GM12878 (cell line): ENCODE data around the gene NKD1. TPM values are rescaled to one million over a fixed set of nuclear protein-coding genes. Genes with fewer than 3 reads are reported as not detected.

Source experiments
- ATAC-seq: fragments of 200-7000 bp; cut with Tn5 transposase; 3 replicates; pipeline ENCODE4 v1.9.1; 2020; ENCODE audit warnings: mild to moderate bottlenecking, moderate library complexity
- BruUV-seq: library from RNA; stranded (reverse); fragments of 400-500 nt; replicated peaks from 2 replicates; lab custom pipeline; 2021; lab: Mats Ljungman, UMichigan
- CTCF ChIA-PET: fragments of 300-600 bp; sonication (Branson Sonifier 250); formaldehyde crosslinking; extraction: SDS; loops from one replicate; lab custom pipeline; 2021; ENCODE audit warnings: inconsistent platforms; lab: Yijun Ruan, JAX
- POLR2A ChIA-PET: fragments of 350-600 bp; formaldehyde crosslinking; extraction: SDS; loops from one replicate; lab custom pipeline; 2021; ENCODE audit warnings: inconsistent platforms; lab: Charles Lee
- RAD21 ChIA-PET: fragments of 300-600 bp; sonication (Branson Sonifier 250); formaldehyde crosslinking; loops from one replicate; lab custom pipeline; 2023; ENCODE audit warnings: antibody characterized with exemption; ENCODE audit not compliant: unreplicated experiment; lab: Charles Lee
- SMC1A ChIA-PET: fragments of 300-600 bp; sonication (Branson Sonifier 250); formaldehyde crosslinking; loops from one replicate; lab custom pipeline; 2023; ENCODE audit not compliant: unreplicated experiment, uncharacterized antibody; lab: Charles Lee
- DNase-seq: peaks from one replicate; pipeline ENCODE4 v3.0.0-alpha.2; 2011; ENCODE audit warnings: low read depth, low spot score
- FAIRE-seq: peaks from 3 replicates; lab custom pipeline; 2011; peaks lifted over from hg19 to GRCh38; lab: Jason Lieb, UNC
- H2AFZ ChIP-seq: 2 replicates; pipeline ENCODE4 v1.6.0; 2011; ENCODE audit warnings: low read depth, low read length, control low read depth; ENCODE audit not compliant: control insufficient read depth
- H3K27ac ChIP-seq: 2 replicates; pipeline ENCODE4 v1.5.1; 2011; ENCODE audit warnings: control low read depth; ENCODE audit not compliant: control insufficient read depth, insufficient read depth
- H3K27me3 ChIP-seq, 2 experiments: replicated peaks in 1 of 2; 2 replicates each; pipeline versions ENCODE4 v1.6.0 to v1.6.1; 2011; ENCODE audit warnings: low read length in 1 of 2; ENCODE audit not compliant: control insufficient read depth in 2 of 2, insufficient read depth in 2 of 2
- H3K36me3 ChIP-seq, 2 experiments: 2 replicates each; pipeline ENCODE4 v1.5.1; 2011; ENCODE audit warnings: low read length in 1 of 2; ENCODE audit not compliant: control insufficient read depth in 2 of 2, insufficient read depth in 2 of 2
- H3K4me1 ChIP-seq: 2 replicates; pipeline ENCODE4 v1.6.1; 2011; ENCODE audit warnings: mild to moderate bottlenecking, low read length, moderate library complexity, mixed read lengths; ENCODE audit not compliant: control insufficient read depth, insufficient read depth
- H3K4me2 ChIP-seq: 2 replicates; pipeline ENCODE4 v1.6.0; 2011; ENCODE audit warnings: control low read depth; ENCODE audit not compliant: control insufficient read depth, insufficient read depth
- H3K4me3 ChIP-seq: fragments of 200-600 bp; sonication (generic); 2 replicates; pipeline ENCODE4 v1.5.1; 2016
- H3K79me2 ChIP-seq: 2 replicates; pipeline ENCODE4 v1.6.0; 2011; ENCODE audit warnings: low read length; ENCODE audit not compliant: control insufficient read depth, insufficient read depth
- H3K9ac ChIP-seq: 2 replicates; pipeline ENCODE4 v1.8.0; 2011; ENCODE audit warnings: low read length, control low read depth, mixed read lengths; ENCODE audit not compliant: control insufficient read depth, insufficient read depth
- H3K9me3 ChIP-seq: replicated peaks from 3 replicates; pipeline ENCODE4 v1.5.1; 2011; ENCODE audit warnings: mild to moderate bottlenecking, low read length; ENCODE audit not compliant: control insufficient read depth, insufficient read depth
- H4K20me1 ChIP-seq: 2 replicates; pipeline ENCODE4 v1.6.0; 2011; ENCODE audit not compliant: control insufficient read depth, insufficient read depth
- ASH2L ChIP-seq: fragments of 300-600, 200-600 bp; sonication (generic); IDR thresholded peaks from 2 replicates; pipeline ENCODE4 v1.6.1; 2017; ENCODE audit warnings: low read depth, mild to moderate bottlenecking, borderline replicate concordance
- MYC ChIP-seq: IDR thresholded peaks from 2 replicates; pipeline ENCODE4 v1.6.1; 2011; ENCODE audit warnings: mild to moderate bottlenecking, low read length, moderate library complexity, inconsistent platforms; ENCODE audit not compliant: insufficient read depth, insufficient replicate concordance, insufficient read length, severe bottlenecking
- NFXL1 ChIP-seq: fragments of 450-650 bp; IDR thresholded peaks from 2 replicates; pipeline ENCODE4 v1.6.1; 2017; ENCODE audit warnings: antibody characterized with exemption, mild to moderate bottlenecking, borderline replicate concordance
- SP1 ChIP-seq: IDR thresholded peaks from one replicate; pipeline ENCODE4 v1.6.1; 2011; ENCODE audit warnings: low read depth, low read length
- STAT3 ChIP-seq: IDR thresholded peaks from 2 replicates; pipeline ENCODE4 v1.6.1; 2011; ENCODE audit warnings: low read depth, low read length, improper control_type of control experiment
- ZNF274 ChIP-seq: IDR thresholded peaks from one replicate; pipeline ENCODE4 v1.8.0; 2011; ENCODE audit not compliant: insufficient read length, insufficient read depth
- WGBS: methylation state at CpG from one replicate; pipeline ENCODE4 v1.1.6; 2016; ENCODE audit warnings: low lambda C conversion rate; ENCODE audit not compliant: insufficient replicate concordance, insufficient coverage; ENCODE audit errors: missing lambda C conversion rate; 5-methylcytosine and 5-hydroxymethylcytosine counted together
- in situ Hi-C: fragments of 300-500 bp; cut with MboI; formaldehyde crosslinking; loops from 9 replicates; pipeline ENCODE4 v1.14.3; 2018; ENCODE audit warnings: mixed read lengths
- intact Hi-C: fragments of 100-400 bp; cut with micrococcal nuclease; formaldehyde crosslinking; loops from one replicate; pipeline ENCODE4 v1.14.2; 2022; ENCODE audit not compliant: unreplicated experiment
- polyA plus RNA-seq, 11 experiments: library from polyadenylated mRNA; depleted of rRNA in 4 of 11; unstranded in 6 of 11; stranded (reverse) in 5 of 11; fragments of >200 nt; fragmentation: Nextera tagmentation in 4 of 11; fragmentation: Illumina TruSeq in 1 of 11; extraction: Ambion mirVana in 4 of 11; extraction: Trizol in 1 of 11; gene quantifications; 1 replicate in 1 of 11; 2 replicates in 10 of 11; pipeline versions ENCODE4 v1.2.1 to v1.2.3, GENCODE V29; 2011 to 2016; ENCODE audit warnings: inconsistent platforms in 2 of 11, missing spikeins in 2 of 11, low read depth in 1 of 11
- total RNA-seq, 4 experiments: library from RNA; depleted of rRNA in 3 of 4; stranded (reverse); fragments of >200 nt in 3 of 4; fragmentation: Illumina TruSeq in 1 of 4; extraction: Trizol in 1 of 4; gene quantifications; 2 replicates each; pipeline versions ENCODE4 v1.2.1 to v1.2.3, GENCODE V29; 2013 to 2021
- TF ChIP-seq, protein P1 (sequence below): fragments of 450-650 bp; IDR thresholded peaks from 2 replicates; pipeline ENCODE4 v1.6.1; 2017; ENCODE audit warnings: mild to moderate bottlenecking, moderate library complexity
- TF ChIP-seq, protein P2 (sequence below): IDR thresholded peaks from 2 replicates; pipeline ENCODE4 v1.6.1; 2011; ENCODE audit warnings: borderline replicate concordance, low read depth, mild to moderate bottlenecking, moderate library complexity, mixed read lengths, low read length; ENCODE audit not compliant: insufficient read depth; ENCODE audit errors: extremely low read length

NKD1 gene
- total and polyA plus RNA-seq, 10 of the 15 experiments (the other 5 are each of a cell fraction or from before 2014, with no cell fraction given) = under 0.01 to 0.49 (median 0.04) TPM; not detected in 2

DNA sequence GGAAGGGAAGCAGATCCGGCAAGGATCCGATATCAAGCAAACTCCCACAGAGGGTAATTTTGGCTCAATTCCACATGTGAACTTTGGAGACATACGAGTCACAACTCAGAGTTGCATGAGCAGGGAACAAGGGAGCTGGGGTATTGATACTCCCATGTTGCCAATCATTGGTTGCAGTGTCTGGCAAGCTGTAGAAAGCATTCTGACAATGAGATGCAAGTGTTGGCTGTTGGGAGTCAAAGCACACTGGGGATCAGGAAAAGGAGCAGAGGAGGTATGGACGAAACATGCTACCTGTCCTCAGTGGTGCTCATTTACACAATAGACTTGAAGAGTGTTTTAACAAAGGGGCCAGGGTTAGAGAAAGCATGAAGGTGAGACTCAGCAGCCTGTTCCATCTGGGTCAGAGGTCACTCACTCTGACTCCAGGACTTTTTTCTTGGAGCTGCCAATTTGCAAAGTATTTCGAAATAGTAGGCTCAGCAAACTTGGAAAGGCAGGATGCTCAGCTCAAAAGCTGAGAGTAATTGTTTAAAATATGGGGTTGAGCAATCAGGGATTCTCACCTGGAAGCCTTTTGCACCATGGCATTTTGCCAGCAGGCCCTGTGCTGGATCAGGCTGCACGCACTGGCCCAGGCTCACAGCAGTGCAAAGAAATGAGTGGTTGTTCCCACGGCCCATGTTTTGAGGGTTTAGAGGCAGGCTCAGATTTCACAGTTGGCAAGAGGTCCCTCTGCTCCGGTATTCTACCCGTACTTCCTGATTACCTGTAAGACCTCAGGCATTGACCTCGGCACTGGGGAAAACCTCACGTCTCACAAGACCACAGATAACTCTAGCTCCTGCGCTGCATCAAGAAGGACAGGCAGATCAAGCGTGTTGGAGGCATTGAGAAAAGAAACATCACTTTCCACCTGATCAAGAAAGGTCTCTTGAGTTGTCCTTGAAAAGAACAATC lies 17.6 kb upstream of the NKD1 start:
- DNase-seq = no peak
- Histone ChIP-seq H3K4me1 (no peaks in the 10 kb centered on the region), H3K79me2 (no peaks in the 10 kb centered on the region), H3K36me3 (no peaks in the 10 kb centered on the region), H3K27me3 (no peaks in the 10 kb centered on the region), H3K4me2 (no peak overlapping the region), H3K9me3 (peaks cover 2% of the 10 kb centered on the region; the same call in 1 of the 3 replicates), H3K4me3 (no peak overlapping the region), H4K20me1 (no peaks in the 10 kb centered on the region), H3K9ac (no peak overlapping the region), H2AFZ (no peak overlapping the region), H3K27ac (no peak overlapping the region)
- no peak for FAIRE-seq
- CTCF ChIA-PET = no interaction called here
- BruUV-seq = no TSS peak
- in situ Hi-C loops (no loop called here), intact Hi-C loops (no loop called here)
- no peak for ATAC-seq
- SMC1A ChIA-PET = no interaction called here
- RAD21 ChIA-PET = no interaction called here
- WGBS = 38% methylated on average over 13 of the region's 13 CpGs
- POLR2A ChIA-PET = no interaction called here
- TF ChIP-seq STAT3 (no peak), ZNF274 (no peak), MYC (no peak), ASH2L (no peak), SP1 (no peak), NFXL1 (no peak)
- TF ChIP-seq, protein P1, sequence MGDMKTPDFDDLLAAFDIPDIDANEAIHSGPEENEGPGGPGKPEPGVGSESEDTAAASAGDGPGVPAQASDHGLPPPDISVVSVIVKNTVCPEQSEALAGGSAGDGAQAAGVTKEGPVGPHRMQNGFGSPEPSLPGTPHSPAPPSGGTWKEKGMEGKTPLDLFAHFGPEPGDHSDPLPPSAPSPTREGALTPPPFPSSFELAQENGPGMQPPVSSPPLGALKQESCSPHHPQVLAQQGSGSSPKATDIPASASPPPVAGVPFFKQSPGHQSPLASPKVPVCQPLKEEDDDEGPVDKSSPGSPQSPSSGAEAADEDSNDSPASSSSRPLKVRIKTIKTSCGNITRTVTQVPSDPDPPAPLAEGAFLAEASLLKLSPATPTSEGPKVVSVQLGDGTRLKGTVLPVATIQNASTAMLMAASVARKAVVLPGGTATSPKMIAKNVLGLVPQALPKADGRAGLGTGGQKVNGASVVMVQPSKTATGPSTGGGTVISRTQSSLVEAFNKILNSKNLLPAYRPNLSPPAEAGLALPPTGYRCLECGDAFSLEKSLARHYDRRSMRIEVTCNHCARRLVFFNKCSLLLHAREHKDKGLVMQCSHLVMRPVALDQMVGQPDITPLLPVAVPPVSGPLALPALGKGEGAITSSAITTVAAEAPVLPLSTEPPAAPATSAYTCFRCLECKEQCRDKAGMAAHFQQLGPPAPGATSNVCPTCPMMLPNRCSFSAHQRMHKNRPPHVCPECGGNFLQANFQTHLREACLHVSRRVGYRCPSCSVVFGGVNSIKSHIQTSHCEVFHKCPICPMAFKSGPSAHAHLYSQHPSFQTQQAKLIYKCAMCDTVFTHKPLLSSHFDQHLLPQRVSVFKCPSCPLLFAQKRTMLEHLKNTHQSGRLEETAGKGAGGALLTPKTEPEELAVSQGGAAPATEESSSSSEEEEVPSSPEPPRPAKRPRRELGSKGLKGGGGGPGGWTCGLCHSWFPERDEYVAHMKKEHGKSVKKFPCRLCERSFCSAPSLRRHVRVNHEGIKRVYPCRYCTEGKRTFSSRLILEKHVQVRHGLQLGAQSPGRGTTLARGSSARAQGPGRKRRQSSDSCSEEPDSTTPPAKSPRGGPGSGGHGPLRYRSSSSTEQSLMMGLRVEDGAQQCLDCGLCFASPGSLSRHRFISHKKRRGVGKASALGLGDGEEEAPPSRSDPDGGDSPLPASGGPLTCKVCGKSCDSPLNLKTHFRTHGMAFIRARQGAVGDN = no peak
- TF ChIP-seq, protein P2, sequence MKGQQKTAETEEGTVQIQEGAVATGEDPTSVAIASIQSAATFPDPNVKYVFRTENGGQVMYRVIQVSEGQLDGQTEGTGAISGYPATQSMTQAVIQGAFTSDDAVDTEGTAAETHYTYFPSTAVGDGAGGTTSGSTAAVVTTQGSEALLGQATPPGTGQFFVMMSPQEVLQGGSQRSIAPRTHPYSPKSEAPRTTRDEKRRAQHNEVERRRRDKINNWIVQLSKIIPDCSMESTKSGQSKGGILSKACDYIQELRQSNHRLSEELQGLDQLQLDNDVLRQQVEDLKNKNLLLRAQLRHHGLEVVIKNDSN = no peak
